ENCODE results near the gene SELENOK.

The SELENOK gene

DNA sequence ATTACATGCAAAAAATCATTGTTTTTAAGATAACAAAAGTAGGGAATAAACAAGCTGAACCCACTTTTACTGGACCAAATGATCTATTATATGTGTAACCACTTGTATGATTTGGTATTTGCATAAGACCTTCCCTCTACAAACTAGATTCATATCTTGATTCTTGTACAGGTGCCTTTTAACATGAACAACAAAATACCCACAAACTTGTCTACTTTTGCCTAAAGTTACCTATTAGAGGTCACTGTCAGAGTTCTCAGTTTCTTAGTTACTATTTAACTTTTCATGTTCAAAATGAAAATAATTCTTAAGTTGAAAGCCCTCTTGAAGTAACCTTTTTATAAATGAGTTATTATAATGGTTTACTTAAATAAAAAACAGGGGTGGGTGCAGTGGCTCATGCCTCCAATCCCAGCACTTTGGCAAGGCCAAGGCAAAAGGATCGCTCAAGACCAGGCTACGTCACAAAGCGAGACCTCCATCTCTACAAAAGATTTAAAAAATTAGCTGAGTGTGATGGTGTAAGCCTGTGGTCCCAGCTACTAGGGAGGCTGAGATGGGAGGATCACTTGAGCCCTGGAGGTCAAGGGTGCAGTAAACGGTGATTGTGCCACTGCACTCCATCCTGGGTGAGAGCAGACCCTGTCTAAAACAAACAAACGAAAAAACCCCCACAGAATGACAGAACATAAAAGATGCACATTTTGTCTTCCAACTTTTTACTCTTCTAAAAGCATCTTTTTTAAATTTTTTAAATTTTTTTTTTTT, 25.7 kb downstream of the SELENOK start:
- DNase-seq (ENCODE audit: extremely low spot score) = no peak
- ChIA-PET POLR2A (no interaction called here), CTCF (no interaction called here)
- TF ChIP-seq FOXA1 (IDR thresholded peaks at IDR 0.05) = no peak
- no peak for TF ChIP-seq LEF1 (IDR thresholded peaks at IDR 0.05; ENCODE audit: borderline replicate concordance)
- no peak for TF ChIP-seq HDGF (IDR thresholded peaks at IDR 0.05; ENCODE audit: borderline replicate concordance)
- TF ChIP-seq FOXM1 (IDR thresholded peaks at IDR 0.05; ENCODE audit: borderline replicate concordance) = no peak
- no peak for TF ChIP-seq BHLHE40 (IDR thresholded peaks at IDR 0.05; ENCODE audit: borderline replicate concordance)
- no peak for TF ChIP-seq NFRKB (IDR thresholded peaks at IDR 0.05)
- TF ChIP-seq FOXK2 (IDR thresholded peaks at IDR 0.05) = no peak
- TF ChIP-seq, protein P1, sequence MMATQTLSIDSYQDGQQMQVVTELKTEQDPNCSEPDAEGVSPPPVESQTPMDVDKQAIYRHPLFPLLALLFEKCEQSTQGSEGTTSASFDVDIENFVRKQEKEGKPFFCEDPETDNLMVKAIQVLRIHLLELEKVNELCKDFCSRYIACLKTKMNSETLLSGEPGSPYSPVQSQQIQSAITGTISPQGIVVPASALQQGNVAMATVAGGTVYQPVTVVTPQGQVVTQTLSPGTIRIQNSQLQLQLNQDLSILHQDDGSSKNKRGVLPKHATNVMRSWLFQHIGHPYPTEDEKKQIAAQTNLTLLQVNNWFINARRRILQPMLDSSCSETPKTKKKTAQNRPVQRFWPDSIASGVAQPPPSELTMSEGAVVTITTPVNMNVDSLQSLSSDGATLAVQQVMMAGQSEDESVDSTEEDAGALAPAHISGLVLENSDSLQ (IDR thresholded peaks at IDR 0.05) = no peak
- TF ChIP-seq SUZ12 (IDR thresholded peaks at IDR 0.05) = no peak
- no peak for TF ChIP-seq L3MBTL2 (conservative IDR thresholded peaks at IDR 0.05)
- TF ChIP-seq ARNT (IDR thresholded peaks at IDR 0.05) = no peak
- TF ChIP-seq ELF4 (IDR thresholded peaks at IDR 0.05) = no peak
- TF ChIP-seq TARDBP (IDR thresholded peaks at IDR 0.05) = no peak
- no peak for TF ChIP-seq SP1 (IDR thresholded peaks at IDR 0.05)
- TF ChIP-seq ZNF384 (IDR thresholded peaks at IDR 0.05) = no peak
- TF ChIP-seq CTBP1 (IDR thresholded peaks at IDR 0.05; ENCODE audit: borderline replicate concordance) = no peak

DNA sequence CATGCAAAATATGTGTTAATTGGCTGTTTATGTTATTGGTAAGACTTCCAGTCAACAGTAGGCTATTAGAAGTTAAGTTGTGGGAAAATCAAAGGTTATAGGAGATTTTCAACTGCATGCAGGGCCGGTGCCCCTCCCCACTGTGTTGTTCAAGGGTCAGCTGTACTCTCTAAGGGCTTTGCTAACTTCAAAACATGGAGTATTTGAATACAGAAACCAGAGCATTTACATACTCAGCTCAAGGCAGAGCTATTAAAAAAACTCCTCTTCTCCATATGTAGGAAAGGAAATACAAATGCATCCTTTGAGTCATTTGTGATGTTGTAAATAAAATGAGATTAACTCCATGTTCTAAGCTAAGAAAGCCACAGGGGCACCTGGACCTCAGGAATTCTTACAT, 28.5 kb downstream of the SELENOK start:
- TF ChIP-seq ARNT (IDR thresholded peaks at IDR 0.05) (no peak), LEF1 (IDR thresholded peaks at IDR 0.05; ENCODE audit: borderline replicate concordance) (no peak), FOXA1 (IDR thresholded peaks at IDR 0.05) (no peak), TARDBP (IDR thresholded peaks at IDR 0.05) (no peak), CTBP1 (IDR thresholded peaks at IDR 0.05; ENCODE audit: borderline replicate concordance) (no peak), SUZ12 (IDR thresholded peaks at IDR 0.05) (no peak), L3MBTL2 (conservative IDR thresholded peaks at IDR 0.05) (no peak)
- TF ChIP-seq, protein P1 (IDR thresholded peaks at IDR 0.05) = no peak
- ChIA-PET POLR2A (interaction anchor here (0.6 kb wide), 1 partner anchor 609 kb away, joined by 3 read pairs; no protein-coding TSS in a partner anchor), CTCF (interaction anchor here (0.6 kb wide), 1 partner anchor 285 kb away, joined by 3 read pairs; no protein-coding TSS in a partner anchor)
- DNase-seq (ENCODE audit: extremely low spot score) = no peak

DNA sequence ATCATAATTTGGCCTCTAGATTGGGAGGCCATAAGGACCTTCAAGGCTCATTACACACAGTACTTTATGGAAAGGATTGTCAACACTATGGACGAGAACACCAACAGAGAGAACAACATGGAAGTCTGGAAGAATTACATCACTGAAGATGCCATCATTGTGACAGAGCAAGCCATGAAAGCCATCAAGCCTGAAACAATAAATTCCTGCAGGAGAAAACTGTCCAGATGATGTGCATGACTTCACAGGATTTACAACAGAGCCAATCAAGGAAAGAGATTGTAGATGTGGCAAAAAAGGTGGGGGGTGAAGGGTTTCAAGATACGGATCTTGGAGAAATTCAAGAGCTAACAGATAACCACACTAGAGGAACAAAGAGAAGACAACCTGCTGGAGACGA, 29.4 kb downstream of the SELENOK start:
- TF ChIP-seq HDGF (IDR thresholded peaks at IDR 0.05; ENCODE audit: borderline replicate concordance) (no peak), ARNT (IDR thresholded peaks at IDR 0.05) (no peak), NFRKB (IDR thresholded peaks at IDR 0.05) (no peak), L3MBTL2 (conservative IDR thresholded peaks at IDR 0.05) (no peak), LEF1 (IDR thresholded peaks at IDR 0.05; ENCODE audit: borderline replicate concordance) (no peak), ELF4 (IDR thresholded peaks at IDR 0.05) (no peak), FOXA1 (IDR thresholded peaks at IDR 0.05) (no peak), FOXM1 (IDR thresholded peaks at IDR 0.05; ENCODE audit: borderline replicate concordance) (no peak), BHLHE40 (IDR thresholded peaks at IDR 0.05; ENCODE audit: borderline replicate concordance) (no peak), SUZ12 (IDR thresholded peaks at IDR 0.05) (no peak), SP1 (IDR thresholded peaks at IDR 0.05) (no peak)
- POLR2A ChIA-PET = no interaction called here
- CTCF ChIA-PET = no interaction called here
- DNase-seq (ENCODE audit: extremely low spot score) = no peak

DNA sequence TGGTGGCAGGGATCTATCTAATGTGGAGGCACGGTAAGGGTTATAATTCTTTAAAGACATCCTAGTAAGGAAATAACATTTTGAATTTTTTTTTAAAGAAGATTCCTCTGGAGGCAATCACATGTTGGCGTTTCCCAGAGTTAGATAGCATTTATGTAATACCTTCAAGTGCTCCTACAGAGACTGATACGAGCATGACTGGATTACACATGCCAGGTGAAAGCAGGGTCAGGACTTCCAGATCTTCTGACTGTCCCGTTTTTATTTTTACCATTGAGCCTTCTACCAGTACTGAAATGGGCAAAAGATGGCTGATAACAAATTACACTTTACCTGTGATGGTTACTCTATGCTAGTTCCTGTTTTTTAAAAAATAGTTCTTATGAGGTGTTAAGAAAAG, 31.5 kb downstream of the SELENOK start:
- ChIA-PET POLR2A (no interaction called here), CTCF (no interaction called here)
- TF ChIP-seq FOXM1 (IDR thresholded peaks at IDR 0.05; ENCODE audit: borderline replicate concordance) = no peak
- no peak for DNase-seq (ENCODE audit: extremely low spot score)

DNA sequence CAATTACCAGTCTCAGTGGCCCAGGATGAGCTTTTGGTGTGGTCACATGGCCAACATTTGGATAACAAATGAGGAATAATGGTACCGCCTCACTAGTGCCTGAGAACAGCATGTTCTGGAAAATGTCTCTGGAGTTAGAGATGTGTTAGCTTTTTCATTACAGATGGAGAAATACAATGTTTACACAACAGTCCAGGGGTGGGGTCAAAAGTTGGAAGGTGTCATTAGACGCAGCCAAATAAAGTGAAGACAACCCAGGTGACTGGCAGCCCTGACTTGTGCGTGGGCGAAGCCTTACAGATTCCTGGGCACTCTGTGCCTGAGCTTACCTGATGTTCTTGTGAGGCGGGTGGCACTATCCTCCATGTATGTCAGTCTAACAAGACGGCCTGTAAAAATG, 32.5 kb downstream of the SELENOK start:
- ChIA-PET CTCF (no interaction called here), POLR2A (no interaction called here)
- no peak for DNase-seq (ENCODE audit: extremely low spot score)
- TF ChIP-seq HDGF (IDR thresholded peaks at IDR 0.05; ENCODE audit: borderline replicate concordance) (no peak), SP1 (IDR thresholded peaks at IDR 0.05) (no peak), ZNF384 (IDR thresholded peaks at IDR 0.05) (no peak), SUZ12 (IDR thresholded peaks at IDR 0.05) (no peak), FOXK2 (IDR thresholded peaks at IDR 0.05) (no peak), TARDBP (IDR thresholded peaks at IDR 0.05) (no peak), ELF4 (IDR thresholded peaks at IDR 0.05) (no peak), CTBP1 (IDR thresholded peaks at IDR 0.05; ENCODE audit: borderline replicate concordance) (no peak), FOXM1 (IDR thresholded peaks at IDR 0.05; ENCODE audit: borderline replicate concordance) (no peak)

DNA sequence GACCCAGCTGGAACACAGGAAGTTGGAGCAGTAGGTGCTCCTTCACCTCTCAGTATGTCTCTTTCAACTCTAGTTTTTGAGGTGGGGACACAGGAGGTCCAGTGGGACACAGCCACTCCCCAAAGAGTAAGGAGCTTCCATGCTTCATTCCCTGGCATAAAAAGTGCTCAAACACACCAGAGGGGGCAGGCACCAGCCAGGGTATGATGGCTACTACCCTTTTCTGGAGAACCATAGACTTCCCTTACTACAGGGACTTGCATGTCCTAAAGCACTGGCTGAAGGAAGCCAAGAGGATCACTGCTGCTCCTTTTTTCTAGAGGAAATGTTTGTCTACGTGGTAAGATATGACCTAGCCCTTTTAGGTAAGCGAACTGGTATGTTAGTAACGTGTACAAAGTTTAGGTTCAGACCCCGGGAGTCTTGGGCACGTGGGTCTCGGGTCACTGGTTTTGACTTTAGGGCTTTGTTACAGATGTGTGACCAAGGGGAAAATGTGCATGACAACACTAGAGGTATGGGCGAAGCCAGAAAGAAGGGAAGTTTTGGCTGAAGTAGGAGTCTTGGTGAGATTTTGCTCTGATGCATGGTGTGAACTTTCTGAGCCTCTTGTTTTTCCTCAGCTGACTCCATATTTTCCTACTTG, 33.4 kb downstream of the SELENOK start:
- POLR2A ChIA-PET = no interaction called here
- TF ChIP-seq FOXK2 (IDR thresholded peaks at IDR 0.05) = no peak
- CTCF ChIA-PET = no interaction called here
- DNase-seq (ENCODE audit: extremely low spot score) = no peak

DNA sequence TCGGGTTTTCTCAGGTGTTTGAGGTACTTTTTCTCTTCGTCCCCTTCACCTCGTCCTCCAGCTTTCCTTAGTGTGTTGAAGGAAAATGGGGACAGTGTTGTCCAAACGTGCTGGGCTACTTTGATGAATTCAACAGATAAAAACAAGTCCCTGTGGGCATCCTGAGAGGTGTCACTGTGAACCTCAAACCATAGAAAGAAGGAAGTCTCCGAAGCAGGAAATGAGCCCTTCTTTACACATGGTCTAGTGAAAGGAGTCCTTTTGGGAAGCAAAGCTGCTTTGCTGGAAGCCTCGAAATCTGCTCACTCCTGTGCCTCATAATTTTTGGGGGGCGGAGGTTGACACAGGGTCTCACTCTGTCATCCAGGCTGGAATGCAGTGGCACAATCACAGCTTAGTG, 34.7 kb downstream of the SELENOK start:
- TF ChIP-seq HDGF (IDR thresholded peaks at IDR 0.05; ENCODE audit: borderline replicate concordance) (no peak), FOXK2 (IDR thresholded peaks at IDR 0.05) (no peak), LEF1 (IDR thresholded peaks at IDR 0.05; ENCODE audit: borderline replicate concordance) (no peak), ELF4 (IDR thresholded peaks at IDR 0.05) (no peak)
- no peak for DNase-seq (ENCODE audit: extremely low spot score)
- POLR2A ChIA-PET = no interaction called here
- CTCF ChIA-PET = no interaction called here
